CD4-positive, alpha-beta T cell (primary cell): ENCODE measurements around the gene CAMTA1. TPM values are rescaled to one million over a fixed set of nuclear protein-coding genes. Genes with fewer than 3 reads are reported as not detected.
"Not testable (repeated sequence)": the region's sequence is repeated elsewhere in the genome, so short reads cannot be mapped to it uniquely, and the experiment has no call there.

Source experiments
- ATAC-seq: fragments of 200-7000 bp; cut with Tn5 transposase; one replicate; pipeline ENCODE4 v1.10.0; 2022; ENCODE audit warnings: mild to moderate bottlenecking; ENCODE audit not compliant: poor library complexity
- CTCF ChIA-PET: fragments of 350-600 bp; sonication (Branson Sonifier 250); formaldehyde crosslinking; loops from one replicate; lab custom pipeline; 2021; ENCODE audit warnings: antibody characterized with exemption, inconsistent platforms; lab: Charles Lee
- POLR2A ChIA-PET: fragments of 350-600 bp; sonication (Branson Sonifier 250); formaldehyde crosslinking; loops from one replicate; lab custom pipeline; 2021; ENCODE audit warnings: antibody characterized with exemption, inconsistent platforms; lab: Charles Lee
- DNase-seq, 14 experiments: peaks; one replicate each; pipeline ENCODE4 v3.0.0-alpha.2; 2013 to 2020; ENCODE audit warnings: mixed read lengths in 2 of 14
- H3K27ac ChIP-seq, 2 donors: one replicate each; pipeline versions ENCODE4 v1.5.1 to v1.7.0; 2013; ENCODE audit warnings: low read length in 2 of 2, low read depth in 1 of 2, mild to moderate bottlenecking in 1 of 2
- H3K27me3 ChIP-seq, 2 experiments: 1 replicate in 1 of 2; 2 replicates in 1 of 2; pipeline versions ENCODE4 v1.6.1 to v1.7.0; 2013; ENCODE audit warnings: low read length in 2 of 2, control low read depth in 1 of 2, mild to moderate bottlenecking in 1 of 2, moderate library complexity in 1 of 2; ENCODE audit not compliant: insufficient read depth in 2 of 2, control insufficient read depth in 1 of 2
- H3K36me3 ChIP-seq: one replicate; pipeline ENCODE4 v1.6.1; 2013; ENCODE audit warnings: low read length, control low read depth; ENCODE audit not compliant: insufficient read depth
- H3K4me1 ChIP-seq: one replicate; pipeline ENCODE4 v1.6.1; 2013; ENCODE audit warnings: low read length, control low read depth; ENCODE audit not compliant: insufficient read depth
- H3K4me3 ChIP-seq: one replicate; pipeline ENCODE4 v1.5.1; 2013; ENCODE audit warnings: mild to moderate bottlenecking, low read length, moderate library complexity
- H3K9me3 ChIP-seq, 2 experiments: 1 replicate in 1 of 2; 2 replicates in 1 of 2; pipeline versions ENCODE4 v1.6.1 to v1.7.0; 2013; ENCODE audit warnings: low read length in 2 of 2, mild to moderate bottlenecking in 2 of 2, control low read depth in 1 of 2, moderate library complexity in 1 of 2; ENCODE audit not compliant: control insufficient read depth in 1 of 2, insufficient read depth in 1 of 2
- H3K27ac Mint-ChIP-seq: one replicate; pipeline ENCODE4 v1.8.0; 2020; ENCODE audit warnings: mixed read lengths
- H3K27me3 Mint-ChIP-seq: one replicate; pipeline ENCODE4 v1.8.0; 2021; ENCODE audit warnings: mixed read lengths
- H3K36me3 Mint-ChIP-seq: one replicate; pipeline ENCODE4 v1.8.0; 2021; ENCODE audit warnings: low read depth, mixed read lengths
- H3K4me1 Mint-ChIP-seq: one replicate; pipeline ENCODE4 v1.8.0; 2021; ENCODE audit warnings: low read depth, mixed read lengths
- H3K4me3 Mint-ChIP-seq: one replicate; pipeline ENCODE4 v1.8.0; 2020; ENCODE audit warnings: mild to moderate bottlenecking, mixed read lengths
- H3K9me3 Mint-ChIP-seq: one replicate; pipeline ENCODE4 v1.8.0; 2020; ENCODE audit warnings: mixed read lengths
- CTCF ChIP-seq: fragments of 200-600 bp; IDR thresholded peaks from one replicate; pipeline ENCODE4 v1.8.0; 2022; ENCODE audit warnings: antibody characterized with exemption, mild to moderate bottlenecking
- intact Hi-C, 2 experiments: fragments of 100-400 bp; cut with DNase I in 1 of 2; cut with micrococcal nuclease in 1 of 2; formaldehyde crosslinking; loops; one replicate each; pipeline versions ENCODE4 v1.15.1 to v1.9.0; 2023 to 2025; cut with DNase I, micrococcal nuclease
- total RNA-seq, 174 experiments: library from RNA in 2 of 174; stranded (reverse) in 2 of 174; gene quantifications; one replicate each; pipeline ENCODE4 v1.2.3 and lab custom pipeline; 2021 to 2026

CAMTA1 gene
- total RNA-seq, 2 experiments from 2014 or later = 38.6 to 39.3 TPM

DNA sequence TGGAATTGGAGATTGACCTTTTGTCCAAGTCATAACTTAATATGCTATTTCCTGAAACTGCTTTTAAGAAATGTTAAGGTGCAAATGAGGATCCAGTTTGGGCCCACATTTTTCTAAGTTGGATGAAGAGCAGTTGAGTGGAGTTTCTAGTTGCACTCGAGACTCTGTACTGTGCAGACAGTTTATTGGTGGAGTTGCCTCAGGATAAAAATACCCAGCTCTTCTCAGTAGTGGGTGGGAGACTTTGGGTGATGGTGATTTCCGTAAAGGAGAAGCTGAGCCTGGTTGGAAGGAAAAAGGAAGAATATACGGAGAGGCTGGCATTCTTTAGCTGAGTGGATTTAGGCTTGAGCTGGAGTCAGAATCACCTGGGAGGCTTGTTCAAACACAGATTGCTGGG, 49.9 kb downstream of the CAMTA1 start:
- no peak for ATAC-seq
- no peak overlapping the region for H3K27ac Mint-ChIP-seq
- H3K4me1 Mint-ChIP-seq = peaks cover 18% of the 10 kb centered on the region
- H3K4me3 Mint-ChIP-seq = no peak overlapping the region
- intact Hi-C loops = no loop called here
- Histone ChIP-seq H3K9me3 (no peaks in the 10 kb centered on the region), H3K27ac (no peak overlapping the region), H3K27me3 (no peaks in the 10 kb centered on the region), H3K4me1 (no peaks in the 10 kb centered on the region), H3K4me3 (no peak overlapping the region), H3K36me3 (peaks cover 25% of the 10 kb centered on the region)
- no peak for TF ChIP-seq CTCF
- H3K9me3 Mint-ChIP-seq = no peaks in the 10 kb centered on the region
- CTCF ChIA-PET = no interaction called here
- DNase-seq = no peak
- no peaks in the 10 kb centered on the region for H3K27me3 Mint-ChIP-seq
- peaks cover 57% of the 10 kb centered on the region for H3K36me3 Mint-ChIP-seq
- POLR2A ChIA-PET = no interaction called here

- no peaks in the 10 kb centered on the region for H3K27me3 Mint-ChIP-seq
- CTCF ChIA-PET = no interaction called here
- intact Hi-C loops = no loop called here
- ATAC-seq (no peak), DNase-seq (no peak)
- peaks cover 83% of the 10 kb centered on the region for H3K36me3 Mint-ChIP-seq
- no peak for TF ChIP-seq CTCF
- POLR2A ChIA-PET = no interaction called here
- no peak overlapping the region for H3K27ac Mint-ChIP-seq
- Histone ChIP-seq H3K27me3 (no peaks in the 10 kb centered on the region), H3K36me3 (peaks cover 26% of the 10 kb centered on the region), H3K27ac (no peak overlapping the region), H3K4me1 (no peaks in the 10 kb centered on the region), H3K4me3 (no peak overlapping the region), H3K9me3 (peaks cover 0 to 5% of the 10 kb centered on the region in 2 experiments)
- H3K9me3 Mint-ChIP-seq = no peaks in the 10 kb centered on the region
- H3K4me1 Mint-ChIP-seq = peaks cover 15% of the 10 kb centered on the region
- H3K4me3 Mint-ChIP-seq = no peak overlapping the region
Observed at GRCh38 chr1:6842301-6842700, 57.0 kb downstream of the CAMTA1 start.

DNA sequence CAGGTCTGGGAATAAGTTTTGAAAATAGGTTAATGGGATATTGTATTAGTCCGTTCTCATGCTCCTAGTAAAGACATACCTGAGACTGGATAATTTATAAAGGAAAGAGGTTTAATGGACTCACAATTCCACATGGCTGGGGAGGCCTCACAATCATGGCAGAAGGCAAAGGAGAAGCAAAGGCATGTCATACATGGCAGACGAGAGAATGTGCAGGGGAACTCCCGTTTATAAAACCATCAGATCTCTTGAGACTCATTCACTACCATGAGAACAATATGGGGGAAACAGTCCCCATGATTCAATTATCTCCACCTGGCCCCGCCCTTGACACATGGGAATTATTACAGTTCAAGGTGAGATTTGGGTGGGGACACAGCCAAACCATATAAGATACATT, 60.5 kb downstream of the CAMTA1 start:
- H3K9me3 ChIP-seq, H3K4me3 ChIP-seq, H3K9me3 Mint-ChIP-seq, H3K27me3 Mint-ChIP-seq, H3K4me1 Mint-ChIP-seq, H3K27me3 ChIP-seq, POLR2A ChIA-PET, H3K4me3 Mint-ChIP-seq, H3K27ac ChIP-seq, DNase-seq, H3K27ac Mint-ChIP-seq, H3K4me1 ChIP-seq, CTCF ChIA-PET, H3K36me3 ChIP-seq, intact Hi-C loops, ATAC-seq: not testable (repeated sequence)
- H3K36me3 Mint-ChIP-seq = peaks cover 72% of the 10 kb centered on the region

DNA sequence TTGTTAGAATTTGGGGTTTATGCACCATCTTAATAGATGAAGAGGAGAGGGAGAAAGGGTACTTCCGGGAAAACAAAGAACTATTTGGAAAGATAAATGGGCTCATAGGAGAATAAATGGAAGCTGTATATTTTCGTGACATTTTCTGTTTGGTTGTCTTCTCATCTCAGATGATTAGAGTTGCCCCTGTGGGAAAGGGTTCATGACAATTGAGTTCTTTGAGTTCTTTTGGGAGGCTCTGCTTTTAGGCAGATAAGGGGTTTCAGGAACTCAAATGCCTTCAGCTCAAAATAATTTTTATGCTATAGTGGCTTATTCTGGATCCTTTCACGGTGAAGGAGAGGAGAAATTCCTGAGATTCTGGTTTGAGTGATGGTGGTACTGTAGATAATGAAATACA, 63.6 kb downstream of the CAMTA1 start:
- H3K27me3 Mint-ChIP-seq = no peaks in the 10 kb centered on the region
- Histone ChIP-seq H3K9me3 (peaks cover 0 to 5% of the 10 kb centered on the region in 2 experiments), H3K27me3 (no peaks in the 10 kb centered on the region), H3K27ac (no peak overlapping the region), H3K4me1 (no peaks in the 10 kb centered on the region), H3K4me3 (no peak overlapping the region), H3K36me3 (peaks cover 11% of the 10 kb centered on the region)
- intact Hi-C loops = loop anchor here in 1 of 2 experiments (1.0 kb wide), 1 partner anchor 27 kb away; no protein-coding TSS in a partner anchor
- DNase-seq (no peak), ATAC-seq (no peak)
- ChIA-PET CTCF (no interaction called here), POLR2A (no interaction called here)
- peaks cover 2% of the 10 kb centered on the region for H3K9me3 Mint-ChIP-seq
- H3K4me1 Mint-ChIP-seq = peaks cover 4% of the 10 kb centered on the region
- H3K4me3 Mint-ChIP-seq = no peak overlapping the region
- TF ChIP-seq CTCF = no peak
- H3K27ac Mint-ChIP-seq = no peak overlapping the region
- H3K36me3 Mint-ChIP-seq = peaks cover 75% of the 10 kb centered on the region
